Left cardiac atrium (tissue), 4 donors: ENCODE measurements around the gene ANKS1B. TPM values are rescaled to one million over a fixed set of nuclear protein-coding genes. Genes with fewer than 3 reads are reported as not detected.

Source experiments
- ATAC-seq, 2 donors: fragments of 200-7000 bp; cut with Tn5 transposase; one replicate each; pipeline ENCODE4 v1.9.1; 2020; ENCODE audit warnings: mild to moderate bottlenecking in 2 of 2, moderate library complexity in 2 of 2
- DNase-seq: peaks from one replicate; pipeline ENCODE4 v3.0.0-alpha.2; 2020
- intact Hi-C, 2 donors: fragments of 100-400 bp; cut with DNase I; formaldehyde crosslinking; loops; one replicate each; pipeline versions ENCODE4 v1.14.1 to v1.15.1; 2022 to 2023
- total RNA-seq, 2 donors: library from RNA; stranded (reverse); fragmentation: NEBNext Ultra II Directional; extraction: Animal tissue kit (Norgen Biotek cat#: 25700); gene quantifications; one replicate each; pipeline ENCODE4 v1.2.1, GENCODE V29; 2021
- donor health status: DM: no; HTN: yes; CAD: no.
- donor health status: DM: no; HTN: yes; CAD: no; lungs with severe emphysema.
- donor health status: DM: yes; HTN: yes; CAD: no.
- donor health status: Dilated cardiomyopathy.

ANKS1B gene
- total RNA-seq, 2 donors from 2014 or later = 3.1 TPM

DNA sequence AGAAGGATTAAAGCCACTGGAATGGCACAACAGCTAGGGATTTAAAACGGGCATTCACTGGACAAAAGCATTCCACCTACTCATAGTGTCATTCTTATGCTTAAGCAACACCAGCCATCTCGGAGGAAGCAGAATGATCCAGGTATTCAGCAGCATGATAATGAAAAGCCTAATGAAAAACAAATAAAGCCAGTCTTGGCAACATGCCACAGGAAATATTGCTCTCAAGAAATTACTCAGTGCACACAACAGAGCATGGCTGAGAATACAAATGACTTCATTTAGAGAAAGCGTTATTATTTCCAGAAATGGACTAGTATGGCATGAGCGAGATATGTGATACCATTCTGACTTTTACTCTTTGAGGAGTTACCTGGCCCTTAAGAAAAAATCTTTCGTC lies 897.5 kb downstream of the ANKS1B start:
- ATAC-seq = no peak

DNA sequence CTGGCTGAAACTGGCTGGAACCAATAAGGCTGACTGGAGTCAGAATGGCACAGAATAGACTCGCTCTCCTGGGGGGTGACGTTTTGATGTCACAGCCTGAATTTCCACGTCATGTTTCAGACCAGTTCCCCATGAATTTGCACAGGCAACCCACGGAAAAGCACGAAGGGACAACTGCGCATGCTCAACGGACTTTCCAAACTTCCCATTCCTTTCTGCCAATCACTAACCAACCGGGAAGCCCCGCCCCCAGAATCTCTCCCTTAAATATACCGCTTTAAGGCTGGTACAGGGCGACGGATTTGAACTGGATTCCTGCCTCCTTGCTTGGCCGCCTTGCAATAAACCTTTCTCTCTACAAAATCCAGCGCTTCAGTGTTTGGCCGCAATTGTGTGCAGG lies 904.9 kb downstream of the ANKS1B start:
- DNase-seq (no peak), ATAC-seq (no peak)
- intact Hi-C loops = no loop called here

More for the DNA sequence above, 897.5 kb downstream of the ANKS1B start:
- no peak for DNase-seq
- intact Hi-C loops = no loop called here

DNA sequence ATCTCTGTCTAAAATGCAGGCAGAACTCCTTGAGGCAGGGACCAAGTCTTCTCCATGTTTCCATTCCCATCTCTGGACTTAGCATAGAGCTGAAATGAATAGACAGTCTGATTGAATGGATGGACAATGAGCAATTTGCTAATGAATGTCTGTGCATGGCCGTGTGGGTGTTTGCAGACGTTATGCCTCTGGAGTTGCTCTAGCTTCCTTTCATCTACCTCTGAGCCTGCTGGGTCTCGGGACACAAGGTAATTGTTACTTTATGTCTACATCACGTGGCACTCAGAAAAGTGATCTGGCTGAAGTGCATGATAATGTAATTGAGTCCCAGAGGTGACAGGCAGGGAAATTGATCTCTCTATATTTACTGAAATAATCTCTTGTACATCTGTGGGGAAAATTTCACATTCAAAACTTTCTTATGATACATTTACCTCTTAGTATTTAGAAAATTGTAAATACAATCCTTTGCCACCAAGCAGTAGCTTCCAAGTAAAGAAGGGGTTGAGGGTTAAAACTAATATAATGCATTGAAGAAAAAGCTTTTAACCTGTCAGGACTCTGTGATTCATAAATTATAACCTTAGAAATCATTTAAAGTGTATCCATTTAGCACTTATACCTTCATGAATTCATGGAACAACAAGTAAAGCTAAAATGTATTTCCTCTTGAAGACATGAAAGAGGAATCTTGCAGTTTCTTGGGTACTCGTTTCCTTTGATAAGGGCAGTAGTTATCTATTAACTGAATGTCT lies 915.6 kb downstream of the ANKS1B start:
- no peak for ATAC-seq
- intact Hi-C loops = no loop called here
- DNase-seq = no peak

DNA sequence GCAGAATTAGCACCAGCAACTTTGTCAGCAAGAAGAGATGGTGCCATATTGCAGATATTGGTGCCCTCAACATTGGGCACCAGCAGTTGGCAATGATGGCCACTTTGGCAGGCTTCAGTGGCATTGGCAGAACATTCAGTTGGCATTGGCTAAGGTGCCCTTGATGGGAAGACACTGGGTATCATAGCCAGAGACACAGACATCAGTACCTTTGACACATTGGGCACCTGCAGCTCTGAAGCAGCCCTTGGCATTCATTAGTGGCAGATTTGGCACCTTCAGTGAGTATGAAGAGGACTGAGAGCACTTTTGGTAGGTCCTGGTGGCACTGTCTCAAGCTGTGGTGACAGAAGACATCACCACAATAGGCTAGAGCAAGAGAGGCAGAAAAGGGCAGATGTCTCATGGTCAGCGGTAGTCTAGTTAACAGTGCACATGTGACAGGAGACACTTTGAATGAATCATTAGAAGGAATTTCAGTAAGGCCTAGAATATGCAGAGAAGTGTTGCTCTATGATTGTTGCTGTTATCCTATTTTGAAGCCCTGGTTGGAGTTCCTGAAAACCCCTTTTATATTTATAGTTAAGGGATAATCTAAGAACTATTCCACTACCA lies 917.5 kb downstream of the ANKS1B start:
- DNase-seq = no peak
- ATAC-seq = no peak

DNA sequence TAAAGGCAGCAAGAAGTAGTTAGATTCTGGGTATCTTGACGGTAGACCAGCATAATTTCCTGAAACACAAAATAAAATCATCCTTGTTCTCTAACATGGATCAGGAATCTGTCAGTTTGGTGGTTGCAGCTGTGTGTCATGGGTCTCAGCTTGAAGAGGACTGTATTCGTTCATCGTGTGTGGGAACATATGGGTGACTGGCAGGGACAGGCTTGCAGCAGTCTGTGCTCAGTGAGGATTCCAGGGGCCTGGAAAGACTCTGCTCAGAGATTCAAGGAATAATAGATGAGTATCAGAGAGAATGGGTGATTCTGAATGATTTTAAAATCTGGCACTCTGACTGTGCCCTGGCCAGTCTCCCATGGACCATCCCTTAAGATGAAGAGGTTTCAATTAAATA lies 918.0 kb downstream of the ANKS1B start:
- intact Hi-C loops = no loop called here
- ATAC-seq (no peak), DNase-seq (no peak)

More for the DNA sequence above, 917.5 kb downstream of the ANKS1B start:
- intact Hi-C loops = no loop called here

DNA sequence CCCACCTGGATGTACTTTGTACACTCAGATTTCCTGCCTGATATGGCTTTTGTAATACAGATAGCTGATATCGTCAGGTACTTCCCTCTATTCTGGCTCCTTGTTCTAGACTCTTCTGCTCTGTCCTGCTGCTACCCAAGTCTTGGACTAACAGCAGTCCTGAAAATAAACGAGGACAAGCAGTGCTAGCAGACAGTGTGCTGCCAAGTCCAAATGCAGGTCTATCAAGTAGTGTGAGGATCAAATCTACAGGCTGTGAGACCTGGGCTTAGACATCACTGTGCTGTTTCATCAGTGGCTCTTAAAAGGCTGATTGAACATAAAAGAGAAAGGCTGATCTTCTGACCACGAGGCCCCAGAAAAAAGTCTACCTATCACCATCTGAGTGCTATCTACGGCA lies 921.6 kb downstream of the ANKS1B start:
- ATAC-seq = no peak
- intact Hi-C loops = no loop called here
- no peak for DNase-seq

DNA sequence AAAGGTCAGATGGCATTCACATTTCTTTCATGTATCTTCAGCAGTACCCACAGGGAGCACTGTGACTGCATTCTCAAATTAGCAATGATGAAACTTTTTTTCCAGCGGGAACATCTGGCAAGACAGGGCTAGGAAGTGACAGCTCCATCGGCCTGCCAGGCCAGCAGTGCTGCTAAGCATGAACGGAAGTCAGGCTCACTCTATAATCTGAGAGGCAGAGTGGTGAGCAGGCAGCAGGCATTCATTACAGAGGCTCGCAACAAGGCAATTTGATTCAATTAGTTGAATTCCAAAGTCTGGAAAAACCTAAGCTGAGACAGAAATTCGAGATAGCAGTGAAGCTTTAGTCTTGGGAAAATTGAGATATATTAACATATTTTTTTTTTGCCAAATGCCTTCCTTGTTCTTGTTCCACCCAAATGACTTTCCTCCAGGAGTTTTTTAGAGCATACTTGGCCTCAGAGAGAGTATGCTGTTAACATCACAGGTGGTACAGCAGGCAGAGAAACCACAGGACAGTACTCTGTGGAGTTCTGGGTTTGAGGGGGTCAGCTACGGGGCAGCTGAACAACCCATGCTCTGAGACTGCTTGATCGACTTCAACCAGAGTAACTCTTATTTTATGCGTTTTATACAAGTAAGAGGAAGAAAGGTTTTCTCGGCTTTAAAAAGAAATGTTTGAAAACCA lies 924.8 kb downstream of the ANKS1B start:
- ATAC-seq = peak; percentile 86 to 88
- peak; percentile 53 for DNase-seq
- intact Hi-C loops = no loop called here

DNA sequence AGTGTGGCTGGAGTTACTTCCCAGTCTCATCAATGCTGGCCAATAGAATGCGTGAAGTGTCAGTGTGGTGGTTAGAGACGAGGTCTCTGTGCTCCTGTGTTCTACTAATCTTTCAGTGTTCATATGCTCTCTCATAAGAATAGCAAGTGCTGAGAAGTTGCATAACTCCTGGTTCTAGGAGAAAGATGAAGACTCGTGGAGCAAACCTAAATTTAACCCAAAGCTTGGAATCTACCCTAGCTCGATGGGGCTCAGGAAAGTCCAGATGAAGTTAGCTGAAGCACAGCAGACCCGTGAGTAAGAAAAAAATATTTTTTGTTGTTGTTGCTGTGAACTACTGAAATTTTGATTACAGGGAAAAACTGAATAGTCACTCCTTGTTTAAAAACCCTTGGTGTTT lies 927.1 kb downstream of the ANKS1B start:
- DNase-seq (no peak), ATAC-seq (no peak)
- intact Hi-C loops = no loop called here

DNA sequence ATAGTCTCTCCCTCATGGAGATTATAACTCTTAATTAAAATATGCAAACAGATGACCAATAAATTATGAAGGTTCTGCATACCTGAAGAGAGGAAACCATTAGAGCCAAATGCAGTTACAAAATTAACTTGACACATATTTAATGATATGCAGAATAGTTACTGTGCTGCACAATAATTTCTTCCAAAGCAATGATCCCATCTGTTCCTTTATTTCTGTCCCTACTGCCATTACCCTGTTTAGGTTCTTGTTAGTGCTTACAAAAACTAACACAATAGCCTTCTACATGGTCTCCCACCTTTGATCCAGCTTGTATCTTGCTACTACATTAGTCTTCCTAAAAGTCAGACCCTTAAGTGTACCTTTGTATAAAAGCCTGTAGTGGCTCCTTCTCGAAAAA lies 928.5 kb downstream of the ANKS1B start:
- DNase-seq (no peak), ATAC-seq (no peak)
- intact Hi-C loops = no loop called here

DNA sequence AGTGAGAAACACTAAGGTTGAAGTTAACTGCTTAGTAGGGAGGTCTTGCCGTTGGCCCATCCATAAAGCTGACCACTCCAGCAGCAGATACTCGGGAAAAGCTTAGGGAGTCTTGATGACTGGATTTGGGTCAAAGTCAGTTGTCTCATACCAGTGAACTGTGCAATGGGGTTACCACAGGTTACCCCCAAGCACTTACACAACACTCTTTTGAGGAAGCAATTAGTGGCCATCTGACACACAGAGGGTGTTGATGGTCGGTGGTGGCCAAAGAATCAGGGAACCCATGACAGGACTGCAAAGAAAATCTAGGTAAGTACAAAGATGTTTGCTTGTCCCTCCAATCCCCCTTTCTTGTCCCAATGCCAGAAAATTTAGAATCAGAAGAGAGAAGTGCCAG lies 929.4 kb downstream of the ANKS1B start:
- ATAC-seq (no peak), DNase-seq (no peak)
- intact Hi-C loops = no loop called here

DNA sequence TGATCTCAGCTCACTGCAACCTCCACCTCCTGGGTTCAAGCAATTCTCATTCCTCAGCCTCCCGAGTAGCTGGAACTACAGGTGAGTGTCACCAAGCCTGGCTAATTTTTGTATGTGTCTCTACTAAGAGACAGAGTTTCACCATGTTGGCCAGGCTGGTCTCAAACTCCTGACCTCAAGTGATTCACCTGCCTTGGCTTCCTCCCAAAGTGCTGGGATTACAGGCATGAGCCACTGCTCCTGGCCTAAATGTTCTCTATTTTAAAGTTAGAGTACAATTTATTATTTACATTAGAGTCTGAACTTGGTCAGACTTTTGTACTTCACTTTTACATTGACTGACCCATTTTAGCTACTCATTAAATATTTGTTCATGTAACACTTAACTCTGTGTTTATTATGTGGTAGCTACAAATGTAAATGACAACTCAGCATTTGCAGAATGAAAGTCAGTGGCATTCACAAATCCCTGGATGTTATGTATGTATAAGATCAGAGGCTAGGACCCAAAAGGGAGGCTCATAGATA lies 930.1 kb downstream of the ANKS1B start:
- intact Hi-C loops = no loop called here
- DNase-seq = no peak
- no peak for ATAC-seq

DNA sequence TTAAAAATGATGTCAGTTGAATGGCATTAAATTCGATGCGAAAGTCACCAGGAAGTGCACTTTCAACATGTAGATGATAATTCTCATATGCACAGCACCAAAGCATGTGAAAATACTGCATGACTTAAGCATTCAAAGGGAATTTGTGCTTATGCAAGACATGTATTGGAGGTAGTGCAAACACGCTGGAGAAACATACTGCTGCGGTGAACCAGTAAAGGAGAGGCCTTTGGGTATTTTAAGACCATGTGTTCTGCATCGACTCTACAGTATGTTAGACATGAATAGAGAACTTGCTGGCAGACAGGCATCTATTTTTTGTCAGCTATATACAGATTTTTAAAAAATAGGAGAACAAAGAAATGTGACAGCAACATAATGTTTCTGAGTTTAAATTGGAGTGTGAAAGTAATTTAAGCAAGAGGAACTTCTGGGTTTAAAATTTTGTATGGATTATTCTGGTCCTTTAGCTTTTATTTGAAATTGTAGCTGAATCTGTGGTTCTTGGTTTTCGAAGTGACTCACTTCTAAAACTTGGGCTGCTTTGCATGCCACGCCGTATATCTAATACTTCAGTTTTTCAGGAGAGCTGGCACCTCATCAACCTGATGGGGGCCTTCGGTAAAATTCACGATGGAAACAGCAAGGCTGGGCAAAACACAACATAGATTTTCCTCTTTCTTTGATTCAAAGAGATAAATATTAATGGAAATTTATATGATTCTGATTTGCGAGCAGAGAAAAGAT lies 930.9 kb downstream of the ANKS1B start:
- intact Hi-C loops = no loop called here
- ATAC-seq (no peak), DNase-seq (no peak)

DNA sequence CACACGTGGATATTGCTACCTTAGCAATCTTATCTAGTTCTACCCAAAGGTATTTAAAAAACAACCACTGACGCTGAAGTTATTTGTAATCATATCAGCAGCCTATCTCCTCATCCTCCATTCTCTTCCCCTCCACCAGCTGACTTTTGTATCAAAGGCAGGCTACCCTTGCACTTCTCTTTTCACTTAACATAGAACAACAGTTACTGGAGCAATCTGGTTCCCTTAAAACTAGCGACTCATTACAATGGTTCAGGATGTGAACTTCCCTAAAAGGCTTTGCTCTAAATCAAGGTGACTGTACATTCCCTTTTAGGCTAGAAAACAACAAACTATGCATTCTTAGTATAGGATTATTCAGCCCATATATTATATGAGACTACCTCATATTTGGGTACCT lies 935.0 kb downstream of the ANKS1B start:
- intact Hi-C loops = no loop called here
- ATAC-seq (no peak), DNase-seq (no peak)

DNA sequence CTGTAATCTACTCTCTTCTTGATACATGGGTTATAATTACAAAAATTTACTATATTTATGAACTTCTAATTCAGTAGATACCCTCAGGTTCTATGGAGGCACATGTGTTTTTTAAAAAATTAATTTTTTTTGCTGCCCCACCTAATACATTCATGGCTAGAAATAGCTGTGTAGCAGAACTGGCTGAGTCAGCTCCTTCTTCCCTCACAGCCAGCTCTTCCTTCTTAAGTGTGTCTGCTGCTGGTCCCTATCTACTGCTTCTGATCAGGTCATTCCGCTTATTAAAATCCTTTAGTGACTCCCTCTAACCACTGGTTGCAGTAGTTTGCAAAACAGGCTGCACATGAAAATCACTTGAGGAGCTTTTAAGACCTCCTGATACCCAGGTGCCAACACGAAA lies 939.6 kb downstream of the ANKS1B start:
- ATAC-seq = no peak
- DNase-seq = no peak
- intact Hi-C loops = no loop called here

DNA sequence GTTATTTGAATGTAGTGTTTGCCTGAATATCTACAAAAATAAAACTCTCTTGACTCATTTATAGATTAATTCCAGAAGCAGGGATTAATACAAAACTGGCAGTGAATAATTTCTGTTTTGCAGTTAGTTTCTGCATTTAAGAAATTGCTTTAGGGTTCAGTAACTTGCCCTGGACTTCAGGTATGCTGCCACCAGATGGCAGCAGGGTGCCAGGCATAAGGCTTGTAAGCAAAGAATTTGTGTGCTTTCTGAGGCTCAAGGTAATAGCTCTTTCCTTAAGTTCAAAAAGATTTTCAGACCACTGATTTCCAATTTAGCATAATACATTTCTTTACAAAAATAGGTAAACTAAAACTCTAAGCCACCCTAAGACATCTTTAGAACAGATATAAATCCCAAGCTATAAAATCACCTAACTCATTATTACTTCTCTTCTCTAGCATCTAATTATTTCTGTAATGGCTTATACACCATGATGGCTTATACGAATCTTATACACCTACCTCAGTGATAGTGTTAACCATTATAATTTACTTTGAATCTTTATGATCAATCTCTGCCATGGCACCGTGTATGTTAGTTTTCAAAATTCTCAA lies 941.3 kb downstream of the ANKS1B start:
- ATAC-seq = peak; percentile 30 to 41
- DNase-seq = peak; percentile 67
- intact Hi-C loops = no loop called here

DNA sequence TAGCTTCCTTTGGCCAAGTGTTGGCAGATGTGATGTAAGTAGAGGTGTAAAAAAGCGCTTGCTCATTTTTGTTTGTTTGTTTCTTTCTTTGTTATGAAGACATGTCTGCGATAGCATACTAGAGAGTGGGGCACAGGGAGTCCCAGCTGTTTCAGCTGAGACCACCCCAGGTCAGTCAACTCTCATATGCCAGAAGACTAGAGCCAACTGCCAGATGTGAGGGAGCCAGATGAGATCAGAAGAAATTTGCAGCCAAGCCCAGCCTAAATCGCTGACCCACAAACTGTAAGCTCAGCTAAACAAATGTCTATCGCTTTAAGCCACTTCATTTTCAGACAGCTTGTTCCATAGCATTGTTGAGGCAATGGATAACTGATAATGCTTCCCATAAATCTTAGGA lies 942.5 kb downstream of the ANKS1B start:
- ATAC-seq = no peak
- no peak for DNase-seq
- intact Hi-C loops = no loop called here

DNA sequence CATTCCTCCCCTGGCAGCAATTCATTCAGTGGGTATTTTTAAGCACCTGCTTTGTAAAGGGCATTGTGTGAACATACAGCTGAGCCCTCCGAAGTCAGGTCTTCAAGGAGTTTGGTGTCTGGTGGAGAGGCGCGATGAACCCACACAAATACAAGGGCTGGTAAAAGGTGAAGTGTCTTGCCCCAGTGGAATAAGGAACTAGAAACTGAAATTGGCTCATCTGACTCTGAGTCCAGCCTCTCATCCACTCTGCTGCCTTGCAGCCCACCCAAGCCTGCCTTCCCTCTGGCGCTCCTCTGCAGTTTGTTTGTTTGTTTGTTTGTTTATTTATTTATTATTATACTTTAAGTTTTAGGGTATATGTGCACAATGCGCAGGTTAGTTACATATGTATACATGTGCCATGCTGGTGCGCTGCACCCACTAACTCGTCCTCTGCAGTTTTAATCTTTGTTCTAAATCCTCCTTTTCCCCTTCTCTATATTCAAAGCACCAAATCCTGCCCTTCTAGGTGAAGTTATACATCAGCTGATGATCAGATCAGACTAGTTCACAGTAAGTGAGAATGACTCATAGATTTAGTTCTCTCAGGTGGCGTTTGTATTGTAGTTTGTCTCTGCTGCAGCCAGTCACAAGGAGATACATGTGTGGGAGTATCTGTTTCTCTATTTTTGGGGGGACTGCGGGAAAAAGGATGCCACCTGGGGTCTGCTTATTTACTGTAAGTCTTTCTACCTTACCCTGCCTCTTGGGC lies 945.2 kb downstream of the ANKS1B start:
- ATAC-seq (no peak), DNase-seq (no peak)
- intact Hi-C loops = loop anchor here in 1 of 2 donors (5.0 kb wide), 1 partner anchor 728 kb away; no protein-coding TSS in a partner anchor

DNA sequence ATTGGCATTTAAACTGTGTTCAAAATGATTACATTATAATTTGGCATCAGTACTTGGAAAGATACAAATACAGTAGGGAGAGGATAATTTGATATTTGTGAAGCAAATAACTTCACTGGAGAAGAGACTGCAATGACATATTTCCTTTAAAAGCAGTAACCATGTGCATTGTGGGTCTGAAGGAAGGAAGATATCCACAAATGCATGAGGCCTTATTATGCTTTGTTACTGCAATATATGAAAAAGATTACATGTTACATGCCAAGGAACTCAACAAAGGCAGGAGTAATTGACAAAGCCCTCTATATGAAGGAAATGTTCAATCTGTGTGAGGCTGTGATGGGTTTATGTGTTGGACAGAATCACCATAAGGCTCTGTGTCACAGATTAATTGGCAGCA lies 948.2 kb downstream of the ANKS1B start:
- intact Hi-C loops = loop anchor here in 1 of 2 donors (5.0 kb wide), 1 partner anchor 731 kb away; no protein-coding TSS in a partner anchor
- DNase-seq (no peak), ATAC-seq (no peak)
